ENCODE results near the gene CRTC3. TPM values are rescaled to one million over a fixed set of nuclear protein-coding genes. Genes with fewer than 3 reads are reported as not detected.

The CRTC3 gene
- total and polyA plus RNA-seq, 2 donors (not counting 3 experiments of a cell fraction or from before 2014, with no cell fraction given), result 16.2 to 26.4 TPM

DNA sequence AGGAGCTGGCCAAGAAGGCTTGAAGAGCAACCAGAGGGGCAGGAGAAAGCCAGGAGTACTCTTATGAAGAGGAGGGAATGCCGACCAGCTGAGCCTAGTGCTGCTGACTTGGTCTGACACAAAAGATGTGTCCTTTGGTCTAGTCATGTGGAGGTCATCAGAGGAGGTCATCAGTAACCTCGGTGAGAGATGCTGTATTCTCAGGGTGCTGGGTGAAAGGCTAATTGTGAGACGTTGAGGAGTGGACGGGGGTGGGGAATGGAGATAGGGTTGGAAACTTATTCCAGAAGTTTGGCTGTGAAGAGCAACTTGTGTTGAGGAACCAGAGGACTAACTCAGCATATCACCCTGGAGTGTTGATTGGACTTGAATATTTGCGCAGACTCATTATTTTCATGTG, 5.5 kb downstream of the CRTC3 start:
- H3K9me1 ChIP-seq (replicated peaks; ENCODE audit: control insufficient read depth, extremely low read depth, insufficient read depth, low read length), result no peaks in the 10 kb centered on the region
- no peak for TF ChIP-seq EZH2 (IDR thresholded peaks at IDR 0.05; ENCODE audit: borderline replicate concordance, low read depth, low read length, severe bottlenecking)
- no peak for TF ChIP-seq MAX (IDR thresholded peaks at IDR 0.05; ENCODE audit: insufficient read depth, insufficient read length)
- no peak for TF ChIP-seq CTCF (IDR thresholded peaks at IDR 0.05; ENCODE audit: extremely low read depth in 1 of 2, insufficient read depth in 1 of 2, low read depth in 1 of 2, low read length in 2 of 2)
- no peak for TF ChIP-seq GATA2 (IDR thresholded peaks at IDR 0.05; ENCODE audit: insufficient read depth, insufficient read length, low read depth, low read length)
- TF ChIP-seq POLR2A (IDR thresholded peaks at IDR 0.05; ENCODE audit: low read depth, low read length), result no peak
- TF ChIP-seq POLR2AphosphoS5 (IDR thresholded peaks at IDR 0.05; ENCODE audit: insufficient read depth, low read depth, low read length), result no peak
- TF ChIP-seq JUN (IDR thresholded peaks at IDR 0.05; ENCODE audit: borderline replicate concordance, insufficient read depth, insufficient read length, low read depth), result no peak
- TF ChIP-seq FOS (IDR thresholded peaks at IDR 0.05; ENCODE audit: borderline replicate concordance, insufficient read depth, low read length), result no peak
- TF ChIP-seq MYC (IDR thresholded peaks at IDR 0.05; ENCODE audit: low read depth, low read length), result no peak
- H4K20me1 ChIP-seq (replicated peaks; ENCODE audit: control insufficient read depth, extremely low read depth, insufficient read depth, low read length), result peaks cover 5% of the 10 kb centered on the region
- FAIRE-seq (no peak), DNase-seq (ENCODE audit: low read depth, low spot score) (no peak)
- H3K4me3 ChIP-seq (replicated peaks in 1 of 3; ENCODE audit: insufficient read depth in 1 of 3, low read depth in 1 of 3, low read length in 3 of 3), result no peak overlapping the region
- ChIA-PET POLR2A (no interaction called here), CTCF (no interaction called here)
- H3K4me2 ChIP-seq (ENCODE audit: insufficient read depth, low read length), result no peak overlapping the region
- H3K9ac ChIP-seq (replicated peaks; ENCODE audit: extremely low read depth, insufficient read depth, low read length), result no peak overlapping the region
- dilution Hi-C loops (cut with MboI; ENCODE audit: extremely low pct_ligation_motif_present, low sequenced_read_pairs) (no loop called here), intact Hi-C loops (cut with micrococcal nuclease) (loop anchor here (10.0 kb wide), 1 partner anchor 350 kb away; the partner anchor contains the start of gene FES)
- H2AFZ ChIP-seq (ENCODE audit: low read depth, low read length), result no peak overlapping the region
- no peaks in the 10 kb centered on the region for H3K9me3 ChIP-seq (replicated peaks; ENCODE audit: control insufficient read depth, insufficient read depth, low read length)
- peaks cover 0 to 2% of the 10 kb centered on the region in 2 experiments for H3K36me3 ChIP-seq (ENCODE audit: control insufficient read depth in 2 of 2, extremely low read depth in 1 of 2, insufficient read depth in 2 of 2, low read length in 2 of 2)
- H3K4me1 ChIP-seq (ENCODE audit: control insufficient read depth, extremely low read depth, insufficient read depth, low read length), result peaks cover 9% of the 10 kb centered on the region
- peaks cover 55% of the 10 kb centered on the region for H3K79me2 ChIP-seq (ENCODE audit: control insufficient read depth, insufficient read depth, low read length)
- no peaks in the 10 kb centered on the region for H3K27me3 ChIP-seq (ENCODE audit: control insufficient read depth in 2 of 2, insufficient read depth in 2 of 2, low read length in 2 of 2)
- BruUV-seq (replicated peaks), result no TSS peak
- no peak overlapping the region for H3K27ac ChIP-seq (ENCODE audit: insufficient read depth, low read depth, low read length)
